Endothelial cell of umbilical vein (primary cell): ENCODE measurements around the gene NPIPB6.

Experiments used
- CTCF ChIP-seq, 2 donors: IDR thresholded peaks; 1 replicate in 1 of 2; 2 replicates in 1 of 2; pipeline ENCODE4 v1.5.1; 2011; ENCODE audit warnings: low read length in 2 of 2, mild to moderate bottlenecking in 2 of 2, moderate library complexity in 2 of 2, control low read depth in 1 of 2, inconsistent platforms in 1 of 2, low read depth in 1 of 2; ENCODE audit not compliant: insufficient read depth in 1 of 2; ENCODE audit errors: extremely low read depth in 1 of 2
- MYC ChIP-seq: IDR thresholded peaks from one replicate; pipeline ENCODE4 v1.6.1; 2011; ENCODE audit warnings: mild to moderate bottlenecking, low read depth, low read length
- POLR2AphosphoS5 ChIP-seq: IDR thresholded peaks from 2 replicates; pipeline ENCODE4 v1.6.1; 2012; ENCODE audit warnings: low read depth, mild to moderate bottlenecking, control low read depth, low read length, moderate library complexity; ENCODE audit not compliant: insufficient read depth

GRCh38 chr16:28320023-28320561 is 43.2 kb downstream of the NPIPB6 start:
- TF ChIP-seq CTCF (IDR thresholded peaks at IDR 0.05; ENCODE audit: extremely low read depth in 1 of 2, insufficient read depth in 1 of 2, low read depth in 1 of 2, low read length in 2 of 2) (no peak), MYC (no peak), POLR2AphosphoS5 (no peak)
